Measurements from ENCODE around the gene PRG2.
"Not testable (repeated sequence)": the region's sequence is repeated elsewhere in the genome, so short reads cannot be mapped to it uniquely, and the experiment has no call there.

PRG2 gene

GRCh38 chr11:57419146-57419545 is 28.7 kb upstream of the PRG2 start:
- DNase-seq (ENCODE audit: low spot score), result no peak

GRCh38 chr11:57418131-57418530 is 27.7 kb upstream of the PRG2 start:
- no peak for DNase-seq (ENCODE audit: low spot score)

GRCh38 chr11:57417056-57417455 is 26.6 kb upstream of the PRG2 start:
- DNase-seq (ENCODE audit: low spot score), result no peak

GRCh38 chr11:57416436-57416835 is 26.0 kb upstream of the PRG2 start:
- no peak for DNase-seq (ENCODE audit: low spot score)

GRCh38 chr11:57414612-57415212 is 24.3 kb upstream of the PRG2 start:
- no peak for DNase-seq (ENCODE audit: low spot score)

- no peak for DNase-seq (ENCODE audit: low spot score)
Observed at GRCh38 chr11:57413681-57414080, 23.2 kb upstream of the PRG2 start.

- DNase-seq (ENCODE audit: low spot score), result no peak
Observed at GRCh38 chr11:57410287-57410686, 19.8 kb upstream of the PRG2 start.

- DNase-seq (ENCODE audit: low spot score), result no peak
Observed at GRCh38 chr11:57409321-57410100, 19.1 kb upstream of the PRG2 start.

- DNase-seq (ENCODE audit: low spot score), result no peak
Observed at GRCh38 chr11:57408771-57409170, 18.3 kb upstream of the PRG2 start.

GRCh38 chr11:57407941-57408475 is 17.6 kb upstream of the PRG2 start:
- no peak for DNase-seq (ENCODE audit: low spot score)

- no peak for DNase-seq (ENCODE audit: low spot score)
Observed at GRCh38 chr11:57407010-57407920, 16.8 kb upstream of the PRG2 start.

- no peak for DNase-seq (ENCODE audit: low spot score)
Observed at GRCh38 chr11:57406337-57406904, 16.0 kb upstream of the PRG2 start.

GRCh38 chr11:57405271-57405860 is 14.9 kb upstream of the PRG2 start:
- DNase-seq (ENCODE audit: low spot score), result no peak

GRCh38 chr11:57403802-57404147 is 13.3 kb upstream of the PRG2 start:
- DNase-seq (ENCODE audit: low spot score), result no peak

GRCh38 chr11:57403003-57403801 is 12.8 kb upstream of the PRG2 start:
- not testable (repeated sequence) for DNase-seq (ENCODE audit: low spot score)

GRCh38 chr11:57402188-57403002 is 11.9 kb upstream of the PRG2 start:
- DNase-seq (ENCODE audit: low spot score), result no peak

- DNase-seq (ENCODE audit: low spot score), result no peak
Observed at GRCh38 chr11:57399972-57400578, 9.6 kb upstream of the PRG2 start.

GRCh38 chr11:57399221-57399620 is 8.8 kb upstream of the PRG2 start:
- DNase-seq (ENCODE audit: low spot score), result no peak

- no peak for DNase-seq (ENCODE audit: low spot score)
Observed at GRCh38 chr11:57397394-57397990, 7.0 kb upstream of the PRG2 start.

Data from HuH-7.5 (cell line).